ENCODE results near the gene SEZ6L.

DNA sequence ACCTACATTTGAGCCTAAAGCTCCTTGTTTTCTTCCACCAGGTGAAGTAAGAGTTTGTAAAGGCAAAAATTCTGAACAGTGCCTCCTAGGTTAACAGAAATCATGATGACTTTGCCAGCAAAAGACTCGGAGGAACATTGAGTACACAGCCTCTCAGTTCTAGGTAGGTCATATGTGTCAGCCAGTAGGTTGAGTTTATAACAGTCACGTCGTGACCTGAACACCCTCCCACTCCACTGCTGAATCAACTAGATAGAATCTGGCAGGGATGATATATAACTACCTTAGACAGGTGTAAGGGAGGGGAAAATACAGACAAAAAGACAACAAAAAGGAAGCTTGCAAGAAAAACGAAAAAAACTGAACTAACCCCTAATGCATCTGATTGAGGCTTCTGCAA lies 247.0 kb downstream of the SEZ6L start:
- TF ChIP-seq, protein P1, sequence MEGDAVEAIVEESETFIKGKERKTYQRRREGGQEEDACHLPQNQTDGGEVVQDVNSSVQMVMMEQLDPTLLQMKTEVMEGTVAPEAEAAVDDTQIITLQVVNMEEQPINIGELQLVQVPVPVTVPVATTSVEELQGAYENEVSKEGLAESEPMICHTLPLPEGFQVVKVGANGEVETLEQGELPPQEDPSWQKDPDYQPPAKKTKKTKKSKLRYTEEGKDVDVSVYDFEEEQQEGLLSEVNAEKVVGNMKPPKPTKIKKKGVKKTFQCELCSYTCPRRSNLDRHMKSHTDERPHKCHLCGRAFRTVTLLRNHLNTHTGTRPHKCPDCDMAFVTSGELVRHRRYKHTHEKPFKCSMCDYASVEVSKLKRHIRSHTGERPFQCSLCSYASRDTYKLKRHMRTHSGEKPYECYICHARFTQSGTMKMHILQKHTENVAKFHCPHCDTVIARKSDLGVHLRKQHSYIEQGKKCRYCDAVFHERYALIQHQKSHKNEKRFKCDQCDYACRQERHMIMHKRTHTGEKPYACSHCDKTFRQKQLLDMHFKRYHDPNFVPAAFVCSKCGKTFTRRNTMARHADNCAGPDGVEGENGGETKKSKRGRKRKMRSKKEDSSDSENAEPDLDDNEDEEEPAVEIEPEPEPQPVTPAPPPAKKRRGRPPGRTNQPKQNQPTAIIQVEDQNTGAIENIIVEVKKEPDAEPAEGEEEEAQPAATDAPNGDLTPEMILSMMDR (IDR thresholded peaks at IDR 0.05; ENCODE audit: borderline replicate concordance, extremely low read depth, low read length, poor library complexity, severe bottlenecking), result no peak
- no peak for TF ChIP-seq EZH2 (IDR thresholded peaks at IDR 0.05; ENCODE audit: borderline replicate concordance, low read depth, low read length, severe bottlenecking)

Data from DND-41 (cell line).